ENCODE data around the gene SULT2B1. TPM values are rescaled to one million over a fixed set of nuclear protein-coding genes. Genes with fewer than 3 reads are reported as not detected.

Gene SULT2B1
- total RNA-seq (not detected), polyA plus RNA-seq (under 1 TPM in 1 of 3 donors, not detected in 2; 0.18 TPM), total RNA-seq (0 to 0.25 (median 0) reads per million in 6 experiments)

DNA sequence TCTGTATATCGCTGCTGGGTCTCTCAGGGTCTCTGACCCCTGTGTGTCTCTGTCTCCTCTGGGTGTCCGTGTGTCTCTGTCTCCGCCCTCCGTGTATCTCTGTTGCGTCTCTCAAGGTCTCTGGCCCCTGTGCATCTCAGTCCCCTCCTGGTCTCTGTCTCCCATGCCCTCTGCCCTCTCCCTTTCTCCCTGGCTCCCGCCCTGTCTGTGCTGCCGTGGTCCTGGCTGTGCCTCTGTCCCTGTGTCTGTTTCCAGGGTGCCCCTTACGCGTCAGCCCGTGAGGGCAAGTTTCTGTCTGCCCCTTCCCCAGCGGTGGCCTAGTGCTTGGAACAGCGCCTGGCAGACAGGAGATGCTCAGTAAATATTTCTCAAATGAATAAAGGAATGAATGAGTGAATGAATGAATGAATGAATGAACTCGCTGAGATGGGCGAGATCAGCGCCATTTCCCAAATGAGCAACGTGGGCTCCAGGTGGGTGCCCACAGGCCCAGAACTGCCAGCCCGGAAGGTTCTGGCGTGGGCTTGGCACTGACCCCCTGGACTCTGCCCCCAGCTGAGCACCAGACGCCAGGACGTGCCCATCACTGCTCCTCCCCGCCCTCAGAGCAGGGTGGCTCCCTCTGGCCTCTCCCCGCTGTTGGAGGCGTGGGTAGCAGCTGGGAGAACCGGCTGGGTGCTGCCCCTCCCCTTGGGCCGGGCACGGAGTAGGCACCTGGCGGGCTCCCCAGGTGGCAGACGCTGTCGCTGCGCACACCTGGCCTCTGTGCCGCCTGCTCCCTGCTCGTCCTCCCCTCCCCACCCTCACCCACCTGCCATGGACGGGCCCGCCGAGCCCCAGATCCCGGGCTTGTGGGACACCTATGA lies at the start of gene SULT2B1:
TSS of gene SULT2B1 (plus strand) at position 736 of the 866 bp plus-strand sequence. CDS start at position 817, 81 bp downstream.
- Mint-ChIP-seq H3K9me3 (no peaks in the 10 kb centered on the region), H3K27me3 (peaks cover 0 to 8% (median 1%) of the 10 kb centered on the region in 5 donors), H3K27ac (peak within 1 kb of the TSS in 2 of 10 donors; percentile 17 to 51), H3K4me1 (peaks cover 0 to 2% (median 0%) of the 10 kb centered on the region in 4 donors), H3K36me3 (no peaks in the 10 kb centered on the region), H3K4me3 (no peak within 1 kb of the TSS)
- POLR2A ChIA-PET, result no interaction called here
- no peak for DNase-seq
- no peak for ATAC-seq

DNA sequence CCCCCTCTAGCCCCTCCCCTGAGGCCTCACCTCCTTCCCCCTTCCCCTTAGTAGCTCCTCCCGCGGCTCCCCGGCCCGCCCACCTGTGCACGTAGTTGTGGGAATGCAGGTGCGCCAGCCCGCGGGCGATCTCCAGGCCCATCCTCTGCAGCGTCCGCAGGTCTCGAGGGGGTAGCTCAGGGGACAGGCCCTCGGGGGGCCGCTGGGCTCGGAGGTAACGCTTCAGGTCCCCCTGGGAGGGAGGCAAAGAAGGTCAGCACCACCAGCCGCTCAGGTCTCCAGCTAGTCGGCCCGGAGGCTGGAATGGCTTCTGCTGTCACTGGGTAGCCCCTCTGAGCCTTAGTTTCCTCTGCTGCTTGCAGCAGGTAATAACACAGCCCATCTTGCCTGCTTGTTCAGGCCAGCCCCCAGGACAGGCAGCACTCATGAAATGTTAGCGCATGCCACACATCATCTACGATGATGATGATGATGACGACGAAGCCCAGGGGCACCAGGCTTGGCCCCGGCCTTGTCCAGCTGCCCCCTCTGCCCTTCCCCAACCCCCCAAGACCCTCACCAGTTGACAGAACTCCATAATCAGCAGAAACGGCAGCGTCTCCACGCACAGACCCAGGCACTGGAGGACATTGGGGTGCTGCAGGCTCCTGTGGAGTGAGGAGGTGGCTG lies 49.5 kb upstream of the SULT2B1 start:
- H3K4me3 Mint-ChIP-seq, result peak overlapping the region in 9 of 10 donors; percentile 12 to 91 (median 72)

DNA sequence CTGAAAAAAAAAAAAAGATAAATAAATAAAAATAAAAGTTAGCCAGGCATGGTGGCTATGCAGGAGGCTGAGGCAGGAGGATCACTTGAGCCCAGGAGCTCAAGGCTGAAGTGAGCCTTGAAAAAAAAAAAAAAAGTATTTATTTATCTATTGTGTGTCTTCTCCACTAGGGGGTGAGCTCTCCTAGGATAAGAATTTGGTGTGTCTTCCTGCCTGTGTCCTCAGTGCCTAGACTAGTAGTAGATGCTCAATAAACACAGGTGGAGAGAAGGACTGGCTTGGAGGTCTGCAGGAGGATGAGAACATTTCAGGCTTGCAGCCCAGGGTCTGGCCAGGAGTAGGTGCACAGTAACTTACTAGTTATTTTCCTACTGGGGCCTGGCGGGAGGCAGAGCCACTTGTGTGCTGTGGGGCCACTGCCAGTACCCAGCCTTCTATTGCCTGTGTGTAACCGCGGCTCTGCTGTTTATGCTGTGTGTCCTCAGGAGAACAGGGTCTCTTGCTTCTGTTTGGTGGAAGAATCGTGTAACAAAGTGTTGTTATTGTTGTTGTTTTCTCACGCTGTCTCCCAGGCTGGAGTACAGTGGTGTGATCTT lies 45.7 kb upstream of the SULT2B1 start:
- Mint-ChIP-seq H3K27me3 (no peaks in the 10 kb centered on the region), H3K4me1 (peaks cover 15 to 32% (median 26%) of the 10 kb centered on the region in 4 donors), H3K4me3 (no peak overlapping the region), H3K9me3 (no peaks in the 10 kb centered on the region), H3K27ac (peak overlapping the region in 2 of 10 donors; percentile 15 to 49), H3K36me3 (peaks cover 0 to 12% (median 2%) of the 10 kb centered on the region in 3 donors)
- POLR2A ChIA-PET, result interaction anchor here (0.7 to 2.0 kb wide), 6 partner anchors 9 to 155 kb away, joined by 3 to 12 read pairs (median 6); no protein-coding TSS in a partner anchor
- peak in 3 of 10 donors; percentile 53 to 70 (median 68) for DNase-seq
- ATAC-seq, result peak in 1 of 2 donors; percentile 19

More for the DNA sequence above, 49.5 kb upstream of the SULT2B1 start:
- Mint-ChIP-seq H3K27ac (peak overlapping the region in 8 of 10 donors; percentile 13 to 89 (median 64)), H3K4me1 (peaks cover 14 to 33% (median 24%) of the 10 kb centered on the region in 4 donors), H3K27me3 (peaks cover 0 to 5% (median 3%) of the 10 kb centered on the region in 5 donors), H3K36me3 (peaks cover 0 to 10% (median 0%) of the 10 kb centered on the region in 3 donors), H3K9me3 (no peaks in the 10 kb centered on the region)
- DNase-seq, result peak in 7 of 10 donors; percentile 71 to 89 (median 74)
- peak; percentile 73 to 83 for ATAC-seq
- POLR2A ChIA-PET, result interaction anchor here (0.6 to 1.1 kb wide), 6 partner anchors 8 to 117 kb away, joined by 3 to 9 read pairs (median 5); partner anchors contain the start of gene SPHK2

DNA sequence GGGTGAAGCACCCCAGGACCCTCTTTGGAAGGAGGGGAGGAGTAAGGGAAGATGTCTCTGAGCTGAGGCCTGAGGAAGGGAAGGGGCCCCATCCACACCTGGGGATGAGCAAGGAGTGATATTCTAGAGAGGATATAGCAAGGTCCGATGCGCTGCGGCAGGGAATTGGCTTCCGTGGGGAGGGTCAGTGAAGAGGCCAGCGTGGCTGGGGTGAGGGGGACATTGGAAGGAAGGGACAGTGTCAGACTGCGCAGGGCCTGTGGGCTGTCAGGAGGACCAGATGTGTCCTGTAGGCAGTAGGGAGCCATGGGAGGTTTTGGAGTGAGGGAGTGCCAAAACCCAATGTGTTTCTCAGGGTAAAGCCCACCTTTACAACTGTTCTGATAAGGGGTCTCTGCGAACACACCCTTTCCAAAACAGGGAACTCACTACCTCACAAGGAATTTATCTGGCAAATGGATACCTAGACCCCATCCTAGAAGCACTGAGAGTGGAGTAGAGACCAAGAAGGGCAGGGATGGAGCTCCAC lies 44.0 kb upstream of the SULT2B1 start:
- peak overlapping the region in 2 of 10 donors; percentile 46 to 48 for H3K4me3 Mint-ChIP-seq

DNA sequence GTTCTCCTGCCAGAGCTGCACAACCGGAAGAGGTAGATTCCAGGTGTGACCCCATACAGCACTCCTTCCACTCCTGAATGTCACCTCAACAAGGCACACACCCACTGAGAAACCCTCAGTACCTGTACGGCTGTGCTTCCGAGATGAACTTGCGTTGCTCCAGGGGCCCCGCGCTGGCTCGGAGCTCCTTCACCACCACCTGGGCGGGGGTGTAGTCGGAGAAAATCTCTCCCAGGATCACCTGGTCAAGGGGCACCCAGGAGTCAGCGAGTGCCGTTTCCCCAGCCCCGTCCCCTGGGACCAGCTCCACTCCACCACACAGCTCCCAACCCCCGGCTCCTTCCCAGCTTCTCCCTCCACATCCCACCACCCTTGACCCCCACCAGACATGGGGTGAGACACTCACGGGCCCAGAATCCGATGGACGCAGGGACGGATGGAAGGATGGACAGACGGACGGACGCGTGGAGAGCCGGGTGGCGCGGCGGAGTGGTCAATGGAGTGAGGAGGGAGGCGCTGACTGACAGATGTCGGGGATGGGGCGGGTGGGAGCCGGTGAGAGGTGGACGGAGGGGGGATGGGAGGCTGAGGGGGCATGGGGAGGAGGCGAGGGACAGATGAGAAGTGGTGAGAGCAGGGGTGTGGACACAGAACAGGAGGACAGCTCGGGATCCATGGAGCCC lies 43.1 kb upstream of the SULT2B1 start:
- ATAC-seq, result no peak
- H3K4me1 Mint-ChIP-seq, result peaks cover 10 to 17% (median 13%) of the 10 kb centered on the region in 4 donors
- no peak overlapping the region for H3K27ac Mint-ChIP-seq
- H3K9me3 Mint-ChIP-seq, result no peaks in the 10 kb centered on the region
- no peaks in the 10 kb centered on the region for H3K27me3 Mint-ChIP-seq
- DNase-seq, result no peak
- peak overlapping the region in 1 of 10 donors; percentile 48 for H3K4me3 Mint-ChIP-seq
- H3K36me3 Mint-ChIP-seq, result peaks cover 0 to 12% (median 2%) of the 10 kb centered on the region in 3 donors
- POLR2A ChIA-PET, result interaction anchor here (1.1 kb wide), 1 partner anchor 80 kb away, joined by 4 read pairs; no protein-coding TSS in a partner anchor

More for the DNA sequence above, 44.0 kb upstream of the SULT2B1 start:
- POLR2A ChIA-PET, result no interaction called here
- DNase-seq, result no peak
- peaks cover 11 to 19% (median 17%) of the 10 kb centered on the region in 4 donors for H3K4me1 Mint-ChIP-seq
- no peaks in the 10 kb centered on the region for H3K9me3 Mint-ChIP-seq
- H3K27me3 Mint-ChIP-seq, result no peaks in the 10 kb centered on the region
- peak overlapping the region in 2 of 10 donors; percentile 69 to 71 for H3K27ac Mint-ChIP-seq
- ATAC-seq, result no peak
- H3K36me3 Mint-ChIP-seq, result peaks cover 0 to 12% (median 2%) of the 10 kb centered on the region in 3 donors

DNA sequence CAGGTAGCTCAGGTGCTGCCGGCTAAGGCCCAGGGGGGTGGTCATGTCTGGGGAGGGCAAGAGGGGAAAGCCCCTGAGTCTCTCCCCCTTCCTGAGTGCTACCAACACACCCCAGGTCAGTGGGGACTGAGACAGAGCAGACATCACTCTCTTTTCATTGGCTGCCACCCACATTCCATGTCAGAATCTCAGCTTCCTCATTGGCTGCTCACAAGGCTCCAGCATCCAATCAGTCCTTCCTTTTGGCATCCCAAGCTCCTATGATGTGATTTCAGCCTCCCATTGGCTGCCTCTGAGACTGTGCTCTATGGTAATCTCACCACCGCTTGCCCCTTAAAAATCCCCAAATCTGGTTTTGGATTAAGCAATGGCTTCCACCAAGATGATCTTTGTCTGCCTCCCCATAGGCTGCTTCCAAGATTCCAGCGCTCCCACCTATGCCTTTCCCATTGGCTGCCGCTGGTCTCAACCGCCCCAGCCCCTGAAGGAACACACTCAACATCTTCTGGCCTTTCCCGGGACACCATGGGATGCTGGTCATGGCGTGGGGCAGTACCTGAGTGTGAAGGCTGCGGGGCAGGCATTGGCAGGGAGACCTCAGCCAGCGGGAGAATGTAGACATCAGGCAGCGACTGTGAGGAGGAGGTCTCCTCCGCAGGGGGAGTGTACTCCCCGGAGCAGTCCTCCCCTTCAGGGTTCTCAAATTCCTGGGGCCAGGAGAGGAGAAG lies 42.3 kb upstream of the SULT2B1 start:
- Mint-ChIP-seq H3K27me3 (no peaks in the 10 kb centered on the region), H3K36me3 (peaks cover 0 to 12% (median 2%) of the 10 kb centered on the region in 3 donors)
- DNase-seq, result no peak

DNA sequence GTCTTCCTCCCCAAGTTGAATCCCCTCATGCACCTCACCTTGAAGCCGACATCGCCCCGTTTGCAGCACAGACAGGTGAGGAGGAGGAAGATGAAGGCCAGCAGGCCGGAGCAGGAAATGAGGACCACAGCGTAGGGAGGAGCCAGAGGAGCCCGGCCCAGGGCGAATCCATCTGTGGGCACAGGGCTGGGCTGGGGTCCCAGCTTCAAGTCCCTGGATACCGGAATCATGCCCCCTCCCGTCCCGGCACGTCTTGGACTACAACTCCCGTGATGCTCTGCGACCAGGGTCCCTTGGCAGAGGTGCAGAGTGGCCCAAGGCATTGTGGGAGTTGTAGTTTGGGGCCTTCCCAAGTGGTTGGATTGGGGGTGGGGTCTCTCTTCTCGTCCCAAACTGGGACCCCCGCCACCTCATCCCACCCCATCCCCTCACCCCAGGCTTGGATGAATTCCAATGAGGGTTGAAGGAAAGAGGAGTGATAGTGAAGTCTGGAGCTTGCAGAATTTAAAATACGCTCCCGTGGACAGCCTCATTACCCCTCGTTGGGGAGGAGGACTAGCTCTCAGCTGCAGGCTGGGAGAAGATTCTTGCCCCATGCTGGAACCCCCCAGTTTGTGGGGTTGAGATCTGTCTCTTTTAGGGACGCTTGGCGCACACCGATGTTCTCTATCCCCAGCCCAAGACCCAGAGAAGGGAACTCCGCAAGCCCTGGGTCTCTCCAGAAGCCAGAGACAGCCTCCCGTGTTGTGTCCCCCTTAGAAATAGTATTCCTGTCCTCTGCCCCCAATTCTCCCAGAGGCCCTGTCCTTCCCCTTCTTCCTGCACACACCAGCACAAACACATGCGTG lies 41.3 kb upstream of the SULT2B1 start:
- Mint-ChIP-seq H3K9me3 (no peaks in the 10 kb centered on the region), H3K36me3 (peaks cover 0 to 12% (median 2%) of the 10 kb centered on the region in 3 donors), H3K4me3 (peak overlapping the region in 9 of 10 donors; percentile 85 to 93 (median 91)), H3K27ac (peak overlapping the region; percentile 43 to 94 (median 90)), H3K4me1 (peaks cover 12 to 18% (median 15%) of the 10 kb centered on the region in 4 donors), H3K27me3 (no peaks in the 10 kb centered on the region)
- POLR2A ChIA-PET, result interaction anchor here (0.5 to 1.6 kb wide), 6 partner anchors 8 to 1241 kb away, joined by 3 to 8 read pairs (median 6); partner anchors contain the start of genes RPL18 and SPHK2
- ATAC-seq (peak; percentile 29 to 44), DNase-seq (peak; percentile 64 to 89 (median 74))

More for the DNA sequence above, 42.3 kb upstream of the SULT2B1 start:
- no peak for ATAC-seq
- POLR2A ChIA-PET, result interaction anchor here (0.6 to 1.6 kb wide), 6 partner anchors 7 to 1242 kb away, joined by 4 to 8 read pairs (median 6); partner anchors contain the start of genes RPL18 and SPHK2
- Mint-ChIP-seq H3K9me3 (no peaks in the 10 kb centered on the region), H3K4me1 (peaks cover 12 to 18% (median 15%) of the 10 kb centered on the region in 4 donors), H3K27ac (peak overlapping the region in 4 of 10 donors; percentile 50 to 94 (median 74)), H3K4me3 (peak overlapping the region in 7 of 10 donors; percentile 3 to 93 (median 45))

DNA sequence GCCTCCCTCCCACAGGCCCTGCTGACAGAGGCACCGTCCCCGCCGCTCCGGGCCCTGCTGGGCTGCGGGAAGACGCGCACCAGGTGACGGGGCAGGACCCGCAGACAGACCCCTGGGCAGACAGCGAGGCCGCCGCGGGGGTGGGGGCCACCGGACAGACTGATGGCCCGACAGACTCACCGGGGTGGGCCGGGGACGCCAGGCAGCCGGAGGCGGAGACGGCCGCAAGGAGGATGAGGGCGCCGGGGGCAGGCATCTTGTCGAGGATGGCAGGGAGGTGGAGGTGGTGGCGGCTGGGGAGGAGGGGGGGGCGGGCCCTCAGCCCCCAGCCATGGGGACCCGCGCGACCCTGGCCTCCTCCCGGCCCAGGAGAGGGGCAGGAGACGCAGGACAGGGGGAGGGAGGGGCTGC lies 40.6 kb upstream of the SULT2B1 start:
- peak in 3 of 10 donors; percentile 21 to 41 (median 39) for DNase-seq

DNA sequence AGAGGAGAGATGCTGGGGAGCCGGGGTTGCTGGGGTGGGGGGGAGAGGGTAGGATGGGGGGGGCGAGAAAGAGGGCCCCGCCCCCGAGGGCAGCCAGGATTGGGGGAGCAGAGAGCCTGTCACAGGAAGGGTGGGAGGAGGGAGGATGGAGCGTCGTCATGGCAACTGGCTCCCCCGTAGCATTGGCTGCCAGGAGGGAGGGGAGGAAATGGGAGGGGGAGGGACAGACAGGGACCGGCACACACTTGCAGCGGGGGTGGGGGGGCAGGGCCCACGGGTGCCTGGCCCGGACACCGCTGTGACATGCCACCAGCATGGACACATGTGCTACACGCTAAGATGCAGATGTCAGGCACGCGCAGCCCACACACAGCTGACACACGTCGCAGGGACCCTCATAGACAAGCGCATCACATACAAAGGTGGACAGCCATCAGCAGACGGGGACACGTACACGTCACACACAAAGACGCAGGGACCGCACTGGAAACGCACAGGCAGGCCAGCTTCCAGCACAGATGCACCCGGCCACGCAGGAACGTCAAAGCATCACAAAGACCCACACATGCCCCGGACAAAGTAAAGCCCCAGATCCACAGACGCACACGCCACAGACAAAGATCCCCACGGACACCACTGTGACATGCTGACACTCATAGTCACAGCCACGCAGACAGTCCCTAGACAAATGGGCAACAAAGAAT lies 40.0 kb upstream of the SULT2B1 start, which contains the start of gene LMTK3:
TSS of gene LMTK3 (minus strand) at position 36 of the 704 bp plus-strand sequence. CDS start 259 bp downstream, outside the sequence.
- H3K4me3 Mint-ChIP-seq, result peak within 1 kb of the TSS in 9 of 10 donors; percentile 85 to 93 (median 91)
- POLR2A ChIA-PET, result interaction anchor here (0.9 to 2.4 kb wide), 3 partner anchors 19 to 112 kb away, joined by 3 to 12 read pairs (median 7); partner anchors contain the start of genes RPL18 and SPHK2
- peak within 1 kb of the TSS; percentile 43 to 94 (median 90) for H3K27ac Mint-ChIP-seq
- ATAC-seq, result peak; percentile 61 to 72
- H3K4me1 Mint-ChIP-seq, result peaks cover 10 to 21% (median 15%) of the 10 kb centered on the region in 4 donors
- no peaks in the 10 kb centered on the region for H3K27me3 Mint-ChIP-seq
- DNase-seq, result peak; percentile 77 to 98 (median 88)
- no peaks in the 10 kb centered on the region for H3K9me3 Mint-ChIP-seq
- peaks cover 0 to 12% (median 2%) of the 10 kb centered on the region in 3 donors for H3K36me3 Mint-ChIP-seq

More for the DNA sequence above, 40.6 kb upstream of the SULT2B1 start:
- Mint-ChIP-seq H3K27ac (peak overlapping the region in 3 of 10 donors; percentile 87 to 94 (median 89)), H3K4me3 (peak overlapping the region in 4 of 10 donors; percentile 85 to 93 (median 92)), H3K9me3 (no peaks in the 10 kb centered on the region), H3K27me3 (no peaks in the 10 kb centered on the region), H3K4me1 (peaks cover 12 to 18% (median 15%) of the 10 kb centered on the region in 4 donors), H3K36me3 (peaks cover 0 to 12% (median 2%) of the 10 kb centered on the region in 3 donors)
- POLR2A ChIA-PET, result interaction anchor here (1.6 to 2.1 kb wide), 3 partner anchors 9 to 18 kb away, joined by 6 to 12 read pairs (median 8); no protein-coding TSS in a partner anchor
- peak; percentile 6 to 11 for ATAC-seq

Measured in naive thymus-derived CD8-positive, alpha-beta T cell (primary cell).